CD14-positive monocyte (primary cell): ENCODE data around the gene LRIT1. TPM values are rescaled to one million over a fixed set of nuclear protein-coding genes. Genes with fewer than 3 reads are reported as not detected.

ENCODE experiments used
- DNase-seq, 3 donors: peaks; one replicate each; pipeline ENCODE4 v3.0.0-alpha.2; 2011 to 2022
- H2AFZ ChIP-seq: 2 replicates; pipeline ENCODE4 v1.6.0; 2012; ENCODE audit warnings: mild to moderate bottlenecking, low read depth, low read length, inconsistent platforms; ENCODE audit not compliant: insufficient read depth, poor library complexity, severe bottlenecking
- H3K27ac ChIP-seq, 2 donors: 1 replicate in 1 of 2; 2 replicates in 1 of 2; pipeline ENCODE4 v1.5.1; 2012 to 2013; ENCODE audit warnings: low read length in 2 of 2, control low read depth in 1 of 2, inconsistent platforms in 1 of 2, low read depth in 1 of 2, mild to moderate bottlenecking in 1 of 2
- H3K27me3 ChIP-seq, 2 donors: one replicate each; pipeline versions ENCODE4 v1.6.0 to v1.6.1; 2011 to 2013; ENCODE audit warnings: low read length in 2 of 2; ENCODE audit not compliant: control insufficient read depth in 2 of 2, insufficient read depth in 2 of 2
- H3K36me3 ChIP-seq, 2 donors: replicated peaks in 1 of 2; 1 replicate in 1 of 2; 2 replicates in 1 of 2; pipeline versions ENCODE4 v1.5.1 to v1.6.1; 2012 to 2013; ENCODE audit warnings: low read length in 2 of 2, control low read depth in 1 of 2, inconsistent platforms in 1 of 2, mild to moderate bottlenecking in 1 of 2; ENCODE audit not compliant: insufficient read depth in 2 of 2, control insufficient read depth in 1 of 2
- H3K4me1 ChIP-seq, 2 donors: 1 replicate in 1 of 2; 2 replicates in 1 of 2; pipeline versions ENCODE4 v1.5.1 to v1.6.1; 2012 to 2013; ENCODE audit warnings: low read length in 2 of 2, control low read depth in 1 of 2, inconsistent platforms in 1 of 2, mild to moderate bottlenecking in 1 of 2, moderate library complexity in 1 of 2; ENCODE audit not compliant: insufficient read depth in 2 of 2, control insufficient read depth in 1 of 2
- H3K4me2 ChIP-seq: replicated peaks from 2 replicates; pipeline ENCODE3; 2012; ENCODE audit warnings: low read length, moderate library complexity, mild to moderate bottlenecking; ENCODE audit not compliant: poor library complexity, severe bottlenecking; ENCODE audit errors: extremely low read depth
- H3K4me3 ChIP-seq, 3 experiments: fragments of 200-600 bp in 1 of 3; sonication (generic) in 1 of 3; replicated peaks in 1 of 3; 1 replicate in 2 of 3; 2 replicates in 1 of 3; pipeline ENCODE4 v1.5.1; 2011 to 2013; ENCODE audit warnings: low read length in 3 of 3, mild to moderate bottlenecking in 3 of 3, control low read depth in 2 of 3, low read depth in 2 of 3, inconsistent platforms in 1 of 3, moderate library complexity in 1 of 3
- H3K79me2 ChIP-seq: 2 replicates; pipeline ENCODE4 v1.6.0; 2012; ENCODE audit warnings: mild to moderate bottlenecking, control low read depth, inconsistent platforms, low read length, moderate library complexity; ENCODE audit not compliant: insufficient read depth
- H3K9ac ChIP-seq: 2 replicates; pipeline ENCODE4 v1.6.0; 2017; ENCODE audit warnings: low read length, mild to moderate bottlenecking; ENCODE audit not compliant: insufficient read depth, poor library complexity, severe bottlenecking
- H3K9me3 ChIP-seq, 2 donors: replicated peaks in 1 of 2; 1 replicate in 1 of 2; 2 replicates in 1 of 2; pipeline versions ENCODE4 v1.5.1 to v1.6.1; 2012 to 2013; ENCODE audit warnings: low read length in 2 of 2, control low read depth in 1 of 2; ENCODE audit not compliant: control insufficient read depth in 1 of 2, insufficient read depth in 1 of 2
- H4K20me1 ChIP-seq: 2 replicates; pipeline ENCODE4 v1.6.0; 2012; ENCODE audit warnings: mild to moderate bottlenecking, low read length, control low read depth, moderate library complexity; ENCODE audit not compliant: insufficient read depth
- H3K27ac Mint-ChIP-seq, 7 donors: one replicate each; pipeline ENCODE4 v1.8.0; 2020; ENCODE audit warnings: mild to moderate bottlenecking in 7 of 7, mixed read lengths in 7 of 7, moderate library complexity in 6 of 7, inconsistent platforms in 2 of 7
- H3K27me3 Mint-ChIP-seq, 3 donors: one replicate each; pipeline ENCODE4 v1.8.0; 2021 to 2022; ENCODE audit warnings: low read depth in 3 of 3, mild to moderate bottlenecking in 3 of 3, mixed read lengths in 3 of 3, moderate library complexity in 3 of 3, inconsistent platforms in 1 of 3
- H3K36me3 Mint-ChIP-seq, 2 donors: one replicate each; pipeline ENCODE4 v1.8.0; 2020; ENCODE audit warnings: mixed read lengths in 2 of 2, inconsistent platforms in 1 of 2, mild to moderate bottlenecking in 1 of 2
- H3K4me1 Mint-ChIP-seq: one replicate; pipeline ENCODE4 v1.8.0; 2020; ENCODE audit warnings: mild to moderate bottlenecking, mixed read lengths
- H3K4me3 Mint-ChIP-seq, 2 donors: one replicate each; pipeline ENCODE4 v1.8.0; 2020; ENCODE audit warnings: mild to moderate bottlenecking in 2 of 2, mixed read lengths in 2 of 2, moderate library complexity in 1 of 2
- H3K9me3 Mint-ChIP-seq, 7 donors: one replicate each; pipeline ENCODE4 v1.8.0; 2020 to 2022; ENCODE audit warnings: mixed read lengths in 7 of 7, mild to moderate bottlenecking in 6 of 7, moderate library complexity in 6 of 7, inconsistent platforms in 2 of 7
- WGBS: methylation state at CpG from one replicate; pipeline ENCODE4 v1.1.5; 2013; ENCODE audit warnings: missing lambda C conversion rate; ENCODE audit not compliant: insufficient coverage; 5-methylcytosine and 5-hydroxymethylcytosine counted together
- intact Hi-C, 2 donors: fragments of 100-400 bp; cut with micrococcal nuclease; formaldehyde crosslinking; loops; one replicate each; pipeline versions ENCODE4 v1.15.0 to v1.15.1; 2023
- polyA plus RNA-seq, 3 donors: library from polyadenylated mRNA; depleted of rRNA in 1 of 3; unstranded in 2 of 3; stranded (reverse) in 1 of 3; fragments of 300-500 nt in 2 of 3; fragments of >200 nt in 1 of 3; fragmentation: Illumina TruSeq in 2 of 3; gene quantifications; 1 replicate in 2 of 3; 2 replicates in 1 of 3; pipeline ENCODE4 v1.2.3, GENCODE V29; 2012 to 2021
- TF ChIP-seq, protein P1 (sequence below): fragments of 200-600 bp; IDR thresholded peaks from one replicate; pipeline ENCODE4 v1.8.0; 2022; ENCODE audit warnings: antibody characterized with exemption, mild to moderate bottlenecking

LRIT1 gene
- polyA plus RNA-seq, 3 donors = not detected

DNA sequence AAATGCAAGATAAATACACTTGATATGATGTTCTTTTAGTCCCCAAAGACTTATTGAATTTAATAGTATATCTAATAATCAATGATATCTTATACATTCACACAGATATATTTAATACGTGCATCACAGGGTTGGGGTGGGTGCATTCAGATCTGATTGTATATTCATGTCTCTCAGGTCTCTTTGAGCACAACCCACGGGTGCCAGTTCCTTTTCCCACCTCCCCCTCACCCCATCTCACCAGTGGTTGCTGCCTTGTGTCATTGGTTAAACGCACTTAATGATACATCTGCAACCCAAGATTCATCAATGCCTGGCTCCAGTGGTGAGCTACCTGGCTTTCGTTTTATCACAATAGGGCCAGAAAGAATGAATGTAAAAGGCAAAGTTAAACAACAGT is 6.2 kb downstream of the LRIT1 start:
- Histone ChIP-seq H3K9me3 (no peaks in the 10 kb centered on the region), H3K27ac (no peak overlapping the region), H3K27me3 (no peaks in the 10 kb centered on the region), H3K79me2 (no peaks in the 10 kb centered on the region), H3K4me1 (no peaks in the 10 kb centered on the region), H3K4me3 (no peak overlapping the region), H3K9ac (no peak overlapping the region), H4K20me1 (no peaks in the 10 kb centered on the region), H3K36me3 (no peaks in the 10 kb centered on the region), H3K4me2 (no peak overlapping the region), H2AFZ (no peak overlapping the region)
- Mint-ChIP-seq H3K9me3 (peaks cover 0 to 8% (median 2%) of the 10 kb centered on the region in 7 donors), H3K4me3 (no peak overlapping the region), H3K36me3 (no peaks in the 10 kb centered on the region), H3K27ac (no peak overlapping the region), H3K4me1 (no peaks in the 10 kb centered on the region), H3K27me3 (peaks cover 4 to 13% (median 12%) of the 10 kb centered on the region in 3 donors)
- no peak for DNase-seq
- WGBS = 92% methylated on average over 2 of the region's 4 CpGs
- intact Hi-C loops = no loop called here
- TF ChIP-seq, protein P1, sequence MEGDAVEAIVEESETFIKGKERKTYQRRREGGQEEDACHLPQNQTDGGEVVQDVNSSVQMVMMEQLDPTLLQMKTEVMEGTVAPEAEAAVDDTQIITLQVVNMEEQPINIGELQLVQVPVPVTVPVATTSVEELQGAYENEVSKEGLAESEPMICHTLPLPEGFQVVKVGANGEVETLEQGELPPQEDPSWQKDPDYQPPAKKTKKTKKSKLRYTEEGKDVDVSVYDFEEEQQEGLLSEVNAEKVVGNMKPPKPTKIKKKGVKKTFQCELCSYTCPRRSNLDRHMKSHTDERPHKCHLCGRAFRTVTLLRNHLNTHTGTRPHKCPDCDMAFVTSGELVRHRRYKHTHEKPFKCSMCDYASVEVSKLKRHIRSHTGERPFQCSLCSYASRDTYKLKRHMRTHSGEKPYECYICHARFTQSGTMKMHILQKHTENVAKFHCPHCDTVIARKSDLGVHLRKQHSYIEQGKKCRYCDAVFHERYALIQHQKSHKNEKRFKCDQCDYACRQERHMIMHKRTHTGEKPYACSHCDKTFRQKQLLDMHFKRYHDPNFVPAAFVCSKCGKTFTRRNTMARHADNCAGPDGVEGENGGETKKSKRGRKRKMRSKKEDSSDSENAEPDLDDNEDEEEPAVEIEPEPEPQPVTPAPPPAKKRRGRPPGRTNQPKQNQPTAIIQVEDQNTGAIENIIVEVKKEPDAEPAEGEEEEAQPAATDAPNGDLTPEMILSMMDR = no peak

DNA sequence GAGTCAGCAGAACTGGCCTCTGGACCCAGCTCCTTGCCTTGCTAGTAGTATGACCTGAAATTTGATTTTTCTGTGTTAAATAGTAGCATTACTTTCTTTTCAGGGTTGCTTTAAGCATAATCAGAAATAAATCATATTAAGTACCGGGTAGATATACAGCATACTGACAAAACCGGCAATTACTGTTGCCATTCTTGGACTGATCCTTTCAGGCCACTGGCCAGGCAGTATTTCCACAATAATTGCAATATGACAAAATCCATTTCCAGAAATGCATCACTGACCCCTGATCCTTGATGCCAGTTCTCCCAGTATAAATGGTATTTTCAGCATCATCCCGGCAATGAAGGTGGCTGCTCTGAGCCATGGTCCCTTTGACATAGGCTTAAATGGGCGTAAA is 6.9 kb downstream of the LRIT1 start:
- no peak overlapping the region for H3K4me3 Mint-ChIP-seq
- peaks cover 0 to 8% (median 2%) of the 10 kb centered on the region in 7 donors for H3K9me3 Mint-ChIP-seq
- Histone ChIP-seq H3K27me3 (no peaks in the 10 kb centered on the region), H3K9me3 (no peaks in the 10 kb centered on the region), H3K27ac (no peak overlapping the region), H3K9ac (no peak overlapping the region), H3K4me1 (no peaks in the 10 kb centered on the region), H3K79me2 (no peaks in the 10 kb centered on the region), H3K36me3 (no peaks in the 10 kb centered on the region), H3K4me3 (no peak overlapping the region), H3K4me2 (no peak overlapping the region), H2AFZ (no peak overlapping the region), H4K20me1 (no peaks in the 10 kb centered on the region)
- intact Hi-C loops = no loop called here
- no peak overlapping the region for H3K27ac Mint-ChIP-seq
- no peak for DNase-seq
- no peaks in the 10 kb centered on the region for H3K36me3 Mint-ChIP-seq
- TF ChIP-seq, protein P1 = no peak
- peaks cover 4 to 13% (median 12%) of the 10 kb centered on the region in 3 donors for H3K27me3 Mint-ChIP-seq
- 67% methylated on average over 3 of the region's 4 CpGs for WGBS
- H3K4me1 Mint-ChIP-seq = no peaks in the 10 kb centered on the region
